ENCODE results near the gene ZFP3.

GRCh38 chr17:5135726-5136579, 57.7 kb downstream of the ZFP3 start:
- TF ChIP-seq CTCF (conservative IDR thresholded peaks at IDR 0.05 in 1 of 2, IDR thresholded peaks at IDR 0.05 in 1 of 2; ENCODE audit: low read depth in 1 of 2, low read length in 2 of 2): no peak
- no peak for TF ChIP-seq EZH2 (IDR thresholded peaks at IDR 0.05; ENCODE audit: low read length, missing control alignments)
